GM10248 (cell line): ENCODE results near the gene KLHL28.

Source experiments
- CTCF ChIA-PET: fragments of 300-600 bp; sonication (Branson Sonifier 250); formaldehyde crosslinking; extraction: SDS; loops from one replicate; lab custom pipeline; 2021; ENCODE audit warnings: antibody characterized with exemption; lab: Yijun Ruan, JAX
- POLR2A ChIA-PET: fragments of 350-650 bp; sonication (Branson Sonifier 250); formaldehyde crosslinking; extraction: SDS; loops from one replicate; lab custom pipeline; 2020; ENCODE audit warnings: antibody characterized with exemption; lab: Yijun Ruan, JAX
- DNase-seq: peaks from one replicate; pipeline ENCODE4 v3.0.0; 2012; ENCODE audit errors: extremely low spot score
- CTCF ChIP-seq: IDR thresholded peaks from 2 replicates; pipeline ENCODE4 v1.5.1; 2012; ENCODE audit warnings: mild to moderate bottlenecking, low read depth; ENCODE audit errors: extremely low read depth, missing control alignments, control extremely low read depth

KLHL28 gene

GRCh38 chr14:44971459-44971858 lies 9.7 kb upstream of the KLHL28 start:
- TF ChIP-seq CTCF, result no peak
- no peak for DNase-seq
- POLR2A ChIA-PET, result no interaction called here
- CTCF ChIA-PET, result no interaction called here

GRCh38 chr14:44970907-44971306 lies 9.2 kb upstream of the KLHL28 start:
- DNase-seq, result no peak
- TF ChIP-seq CTCF, result no peak
- ChIA-PET POLR2A (no interaction called here), CTCF (no interaction called here)

DNA sequence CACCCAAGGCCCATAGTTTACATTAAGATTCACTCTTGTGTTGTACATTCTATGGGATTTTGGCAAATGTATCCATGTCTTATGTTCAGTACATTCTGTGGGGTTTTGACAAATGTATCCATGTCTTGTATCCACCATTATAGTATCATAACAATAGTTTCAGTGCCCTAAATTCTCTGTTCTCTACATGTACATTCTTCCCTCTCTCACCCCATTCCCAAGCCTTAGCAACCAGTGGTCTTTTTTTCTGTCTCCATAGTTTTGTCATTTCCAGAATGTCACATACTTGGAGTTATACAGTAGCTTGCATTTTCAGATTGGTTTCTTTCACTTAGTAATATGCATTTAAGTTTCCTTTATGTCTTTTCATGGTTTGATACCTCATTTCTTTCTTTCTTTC lies 7.0 kb upstream of the KLHL28 start:
- POLR2A ChIA-PET, result no interaction called here

DNA sequence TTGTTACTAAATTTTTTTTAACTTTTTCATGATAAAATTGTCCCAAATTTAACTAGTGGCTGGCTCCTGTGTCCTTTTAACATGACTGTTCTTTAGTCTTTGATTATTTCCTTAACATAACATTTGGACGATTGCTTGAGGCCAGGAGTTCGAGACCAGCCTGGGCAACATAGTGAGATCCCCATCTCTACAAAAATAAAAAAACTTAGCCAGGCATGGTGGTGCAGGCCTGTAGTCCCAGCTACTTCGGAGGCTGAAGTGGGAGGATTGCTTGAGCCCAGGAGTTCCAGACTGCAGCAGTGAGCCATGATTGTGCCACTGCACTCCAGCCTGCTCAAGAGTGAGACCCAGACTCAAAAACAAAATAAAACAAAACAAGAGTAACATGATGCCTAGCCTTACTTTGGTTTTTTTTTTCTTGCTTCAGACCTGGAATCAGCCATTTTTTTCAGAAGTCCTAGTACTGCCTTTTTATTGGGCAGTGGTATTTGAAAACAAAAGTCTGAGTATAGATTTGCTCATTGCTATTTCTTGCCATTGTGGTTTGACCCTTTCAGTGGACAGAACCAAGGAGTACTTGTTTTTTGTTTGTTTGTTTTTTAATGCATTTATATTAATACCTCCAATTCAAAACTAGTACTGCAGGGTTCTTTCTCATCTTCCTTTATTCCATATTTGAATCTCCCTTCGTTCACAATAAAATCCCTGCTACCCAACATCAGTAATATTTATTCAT lies 5.0 kb upstream of the KLHL28 start:
- CTCF ChIA-PET, result no interaction called here
- DNase-seq, result no peak
- POLR2A ChIA-PET, result no interaction called here
- no peak for TF ChIP-seq CTCF

More for the DNA sequence above, 7.0 kb upstream of the KLHL28 start:
- no peak for DNase-seq
- no peak for TF ChIP-seq CTCF
- CTCF ChIA-PET, result no interaction called here

DNA sequence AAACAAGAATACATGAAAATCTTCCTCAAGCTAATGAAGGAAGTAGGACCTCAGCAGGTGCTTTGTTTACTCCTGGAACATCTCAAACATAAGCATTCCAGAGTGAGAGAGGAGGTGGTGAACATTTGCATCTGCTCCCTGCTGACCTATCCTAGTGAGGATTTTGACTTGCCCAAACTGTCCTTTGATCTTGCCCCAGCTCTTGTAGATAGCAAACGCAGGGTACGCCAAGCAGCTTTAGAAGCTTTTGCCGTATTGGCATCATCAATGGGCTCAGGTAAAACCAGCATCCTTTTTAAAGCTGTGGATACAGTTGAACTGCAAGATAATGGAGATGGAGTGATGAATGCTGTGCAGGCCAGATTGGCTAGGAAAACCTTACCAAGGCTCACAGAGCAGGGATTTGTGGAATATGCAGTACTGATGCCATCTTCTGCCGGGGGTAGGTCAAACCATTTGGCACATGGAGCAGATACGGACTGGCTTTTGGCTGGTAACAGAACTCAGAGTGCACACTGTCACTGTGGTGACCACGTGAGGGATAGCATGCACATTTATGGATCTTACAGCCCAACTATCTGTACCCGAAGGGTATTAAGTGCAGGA lies 2.1 kb upstream of the KLHL28 start:
- POLR2A ChIA-PET, result no interaction called here
- no peak for TF ChIP-seq CTCF

DNA sequence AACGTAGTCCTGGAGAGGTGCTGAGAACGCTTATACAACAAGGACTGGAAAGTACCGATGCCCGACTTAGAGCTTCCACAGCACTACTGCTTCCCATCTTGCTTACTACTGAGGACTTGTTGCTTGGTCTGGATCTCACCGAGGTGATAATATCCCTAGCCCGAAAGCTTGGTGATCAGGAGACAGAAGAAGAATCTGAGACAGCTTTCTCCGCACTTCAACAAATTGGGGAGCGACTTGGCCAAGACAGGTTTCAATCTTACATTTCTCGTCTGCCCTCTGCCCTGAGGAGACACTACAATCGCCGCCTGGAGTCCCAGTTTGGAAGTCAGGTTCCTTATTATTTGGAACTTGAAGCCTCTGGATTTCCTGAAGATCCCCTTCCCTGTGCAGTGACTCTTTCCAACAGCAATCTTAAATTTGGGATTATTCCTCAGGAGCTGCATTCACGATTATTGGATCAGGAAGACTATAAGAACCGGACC lies 1.3 kb upstream of the KLHL28 start:
- ChIA-PET POLR2A (no interaction called here), CTCF (interaction anchor here (0.8 to 2.5 kb wide), 7 partner anchors 15 to 290 kb away, joined by 3 to 8 read pairs (median 4); no protein-coding TSS in a partner anchor)
- DNase-seq, result no peak
- no peak for TF ChIP-seq CTCF

More for the DNA sequence above, 2.1 kb upstream of the KLHL28 start:
- CTCF ChIA-PET, result interaction anchor here (1.3 to 2.5 kb wide), 3 partner anchors 13 to 38 kb away, joined by 3 to 8 read pairs (median 5); no protein-coding TSS in a partner anchor
- DNase-seq, result no peak
